Panc1 (cell line): ENCODE measurements around the gene AFF2. TPM values are rescaled to one million over a fixed set of nuclear protein-coding genes. Genes with fewer than 3 reads are reported as not detected.

ENCODE experiments used
- ATAC-seq: fragments of 200-7000 bp; cut with Tn5 transposase; 2 replicates; pipeline ENCODE4 v1.9.1; 2020; ENCODE audit warnings: mild to moderate bottlenecking, moderate library complexity
- BruUV-seq: library from RNA; stranded (reverse); fragments of 400-500 nt; replicated peaks from 2 replicates; lab custom pipeline; 2021; lab: Mats Ljungman, UMichigan
- CTCF ChIA-PET: fragments of 300-600 bp; sonication (Branson Sonifier 250); formaldehyde crosslinking; loops from one replicate; lab custom pipeline; 2022; ENCODE audit warnings: antibody characterized with exemption; lab: Charles Lee
- POLR2A ChIA-PET: fragments of 300-600 bp; sonication (Branson Sonifier 250); formaldehyde crosslinking; loops from one replicate; lab custom pipeline; 2022; ENCODE audit warnings: antibody characterized with exemption; lab: Charles Lee
- DNase-seq: peaks from one replicate; pipeline ENCODE4 v3.0.0-alpha.2; 2010; ENCODE audit warnings: low read depth, low spot score
- H3K27ac ChIP-seq: 2 replicates; pipeline ENCODE4 v1.5.1; 2011; ENCODE audit warnings: mild to moderate bottlenecking, low read length, inconsistent platforms
- H3K27me3 ChIP-seq: fragments of 200-500 bp; sonication (Bioruptor generic); 2 replicates; pipeline ENCODE4 v1.6.0; 2014; ENCODE audit warnings: low read length, inconsistent platforms; ENCODE audit not compliant: control insufficient read depth, insufficient read depth
- H3K36me3 ChIP-seq: fragments of 200-500 bp; sonication (Bioruptor generic); 2 replicates; pipeline ENCODE4 v1.5.1; 2014; ENCODE audit warnings: inconsistent platforms, mild to moderate bottlenecking, low read length, moderate library complexity; ENCODE audit not compliant: control insufficient read depth, insufficient read depth
- H3K4me1 ChIP-seq: 2 replicates; pipeline ENCODE4 v1.5.1; 2011; ENCODE audit warnings: inconsistent platforms, mild to moderate bottlenecking, low read length, moderate library complexity; ENCODE audit not compliant: control insufficient read depth, insufficient read depth
- H3K4me3 ChIP-seq, 2 experiments: 2 replicates each; pipeline ENCODE4 v1.5.1; 2011 to 2012; ENCODE audit warnings: low read depth in 2 of 2, low read length in 2 of 2, mild to moderate bottlenecking in 2 of 2, inconsistent platforms in 1 of 2, moderate library complexity in 1 of 2
- H3K9me3 ChIP-seq: fragments of 200-500 bp; sonication (Bioruptor generic); 2 replicates; pipeline ENCODE4 v1.5.1; 2014; ENCODE audit warnings: low read depth, mild to moderate bottlenecking, inconsistent platforms, low read length, moderate library complexity; ENCODE audit not compliant: control insufficient read depth, insufficient read depth
- CTCF ChIP-seq: fragments of 450-650 bp; IDR thresholded peaks from 2 replicates; pipeline ENCODE4 v1.5.1; 2017; ENCODE audit warnings: mild to moderate bottlenecking
- POLR2AphosphoS5 ChIP-seq: IDR thresholded peaks from 2 replicates; pipeline ENCODE4 v1.6.1; 2012; ENCODE audit warnings: mild to moderate bottlenecking, low read depth, low read length, moderate library complexity
- SIN3A ChIP-seq: IDR thresholded peaks from 2 replicates; pipeline ENCODE4 v1.6.1; 2012; ENCODE audit warnings: low read depth, mild to moderate bottlenecking, low read length, moderate library complexity, borderline replicate concordance; ENCODE audit not compliant: insufficient read depth
- TCF7L2 ChIP-seq: IDR thresholded peaks from 2 replicates; pipeline ENCODE4 v1.6.1; 2011; ENCODE audit warnings: mild to moderate bottlenecking, low read depth, low read length, inconsistent platforms
- in situ Hi-C: cut with HindIII; loops from 2 replicates; pipeline ENCODE4 v1.10.0; 2016; ENCODE audit warnings: low sequenced_read_pairs, low pct_unique_long_range_greater_than_20kb
- intact Hi-C: fragments of 100-400 bp; cut with micrococcal nuclease; formaldehyde crosslinking; loops from one replicate; pipeline ENCODE4 v1.10.0; 2022; ENCODE audit not compliant: unreplicated experiment
- total RNA-seq: library from RNA; stranded (reverse); gene quantifications from one replicate; pipeline ENCODE4 v1.2.1, GENCODE V29; 2021; ENCODE audit not compliant: unreplicated experiment
- TF ChIP-seq, protein P1 (sequence below), 2 experiments: IDR thresholded peaks; 2 replicates each; pipeline ENCODE4 v1.6.1; 2011 to 2012; ENCODE audit warnings: low read depth in 2 of 2, control low read depth in 1 of 2, low read length in 1 of 2, mild to moderate bottlenecking in 1 of 2, moderate library complexity in 1 of 2; ENCODE audit not compliant: insufficient read depth in 1 of 2

The AFF2 gene
- total RNA-seq, 1 experiment from 2014 or later, result 0.05 TPM

GRCh38 chrX:148938348-148938747 lies 437.9 kb downstream of the AFF2 start:
- POLR2A ChIA-PET, result no interaction called here
- in situ Hi-C loops, result no loop called here
- TF ChIP-seq POLR2AphosphoS5 (no peak), CTCF (no peak), TCF7L2 (no peak), SIN3A (no peak)
- TF ChIP-seq, protein P1, sequence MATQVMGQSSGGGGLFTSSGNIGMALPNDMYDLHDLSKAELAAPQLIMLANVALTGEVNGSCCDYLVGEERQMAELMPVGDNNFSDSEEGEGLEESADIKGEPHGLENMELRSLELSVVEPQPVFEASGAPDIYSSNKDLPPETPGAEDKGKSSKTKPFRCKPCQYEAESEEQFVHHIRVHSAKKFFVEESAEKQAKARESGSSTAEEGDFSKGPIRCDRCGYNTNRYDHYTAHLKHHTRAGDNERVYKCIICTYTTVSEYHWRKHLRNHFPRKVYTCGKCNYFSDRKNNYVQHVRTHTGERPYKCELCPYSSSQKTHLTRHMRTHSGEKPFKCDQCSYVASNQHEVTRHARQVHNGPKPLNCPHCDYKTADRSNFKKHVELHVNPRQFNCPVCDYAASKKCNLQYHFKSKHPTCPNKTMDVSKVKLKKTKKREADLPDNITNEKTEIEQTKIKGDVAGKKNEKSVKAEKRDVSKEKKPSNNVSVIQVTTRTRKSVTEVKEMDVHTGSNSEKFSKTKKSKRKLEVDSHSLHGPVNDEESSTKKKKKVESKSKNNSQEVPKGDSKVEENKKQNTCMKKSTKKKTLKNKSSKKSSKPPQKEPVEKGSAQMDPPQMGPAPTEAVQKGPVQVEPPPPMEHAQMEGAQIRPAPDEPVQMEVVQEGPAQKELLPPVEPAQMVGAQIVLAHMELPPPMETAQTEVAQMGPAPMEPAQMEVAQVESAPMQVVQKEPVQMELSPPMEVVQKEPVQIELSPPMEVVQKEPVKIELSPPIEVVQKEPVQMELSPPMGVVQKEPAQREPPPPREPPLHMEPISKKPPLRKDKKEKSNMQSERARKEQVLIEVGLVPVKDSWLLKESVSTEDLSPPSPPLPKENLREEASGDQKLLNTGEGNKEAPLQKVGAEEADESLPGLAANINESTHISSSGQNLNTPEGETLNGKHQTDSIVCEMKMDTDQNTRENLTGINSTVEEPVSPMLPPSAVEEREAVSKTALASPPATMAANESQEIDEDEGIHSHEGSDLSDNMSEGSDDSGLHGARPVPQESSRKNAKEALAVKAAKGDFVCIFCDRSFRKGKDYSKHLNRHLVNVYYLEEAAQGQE (IDR thresholded peaks at IDR 0.05; ENCODE audit: insufficient read depth in 1 of 2, low read depth in 2 of 2, low read length in 1 of 2), result no peak

GRCh38 chrX:148940411-148940996 lies 440.1 kb downstream of the AFF2 start:
- no peak for DNase-seq
- no peak for TF ChIP-seq POLR2AphosphoS5
- no peak for TF ChIP-seq SIN3A
- no peak for TF ChIP-seq CTCF
- no peak for TF ChIP-seq TCF7L2
- TF ChIP-seq, protein P1 (IDR thresholded peaks at IDR 0.05; ENCODE audit: insufficient read depth in 1 of 2, low read depth in 2 of 2, low read length in 1 of 2), result no peak
- H3K4me3 ChIP-seq, result no peak overlapping the region
- no peaks in the 10 kb centered on the region for H3K27me3 ChIP-seq
- no peak overlapping the region for H3K27ac ChIP-seq
- no TSS peak for BruUV-seq
- ChIA-PET CTCF (no interaction called here), POLR2A (no interaction called here)
- H3K4me1 ChIP-seq, result no peaks in the 10 kb centered on the region
- no peaks in the 10 kb centered on the region for H3K36me3 ChIP-seq
- intact Hi-C loops (no loop called here), in situ Hi-C loops (no loop called here)
- no peaks in the 10 kb centered on the region for H3K9me3 ChIP-seq
- ATAC-seq, result no peak

More at GRCh38 chrX:148938348-148938747, 437.9 kb downstream of the AFF2 start:
- Histone ChIP-seq H3K27me3 (no peaks in the 10 kb centered on the region), H3K36me3 (no peaks in the 10 kb centered on the region), H3K9me3 (no peaks in the 10 kb centered on the region), H3K27ac (no peak overlapping the region), H3K4me1 (no peaks in the 10 kb centered on the region), H3K4me3 (no peak overlapping the region)
- intact Hi-C loops, result no loop called here
- BruUV-seq, result no TSS peak
- ATAC-seq (no peak), DNase-seq (no peak)
- CTCF ChIA-PET, result no interaction called here
